SK-N-SH (cell line): Measurements from ENCODE around the gene TXNDC8. TPM values are rescaled to one million over a fixed set of nuclear protein-coding genes. Genes with fewer than 3 reads are reported as not detected.

Source experiments
- CTCF ChIA-PET: fragments of 300-600, 350-600 bp; formaldehyde crosslinking; extraction: SDS; loops from one replicate; lab custom pipeline; 2021; lab: Yijun Ruan, JAX
- POLR2A ChIA-PET: fragments of 350-600 bp; sonication (Branson Sonifier 250); formaldehyde crosslinking; extraction: SDS; loops from one replicate; lab custom pipeline; 2020; ENCODE audit warnings: antibody characterized with exemption, inconsistent platforms; lab: Yijun Ruan, JAX
- DNase-seq: peaks from one replicate; pipeline ENCODE4 v3.0.0; 2012
- H2AFZ ChIP-seq: fragments of 200-600 bp; sonication (generic); 2 replicates; pipeline ENCODE4 v1.8.1; 2016; ENCODE audit warnings: antibody characterized with exemption, mild to moderate bottlenecking, low read depth
- H3F3A ChIP-seq: fragments of 200-600 bp; sonication (generic); replicated peaks from 2 replicates; pipeline ENCODE3; 2016; ENCODE audit warnings: antibody characterized with exemption, mild to moderate bottlenecking; ENCODE audit not compliant: insufficient read depth
- H3K27ac ChIP-seq, 2 experiments: fragments of 200-500 bp in 1 of 2; fragments of 200-600 bp in 1 of 2; sonication (Bioruptor generic) in 1 of 2; sonication (generic), shearing (Covaris generic) in 1 of 2; 2 replicates each; pipeline versions ENCODE4 v1.5.1 to v1.6.1; 2014 to 2016; ENCODE audit warnings: low read depth in 2 of 2, inconsistent platforms in 1 of 2, low read length in 1 of 2, mild to moderate bottlenecking in 1 of 2, mixed read lengths in 1 of 2
- H3K27me3 ChIP-seq: fragments of 200-600 bp; sonication (generic), shearing (Covaris generic); 2 replicates; pipeline ENCODE4 v1.6.1; 2016; ENCODE audit warnings: mixed run types; ENCODE audit not compliant: insufficient read depth
- H3K36me3 ChIP-seq, 2 experiments: fragments of 200-500 bp in 1 of 2; fragments of 200-600 bp in 1 of 2; sonication (Bioruptor generic) in 1 of 2; sonication (generic) in 1 of 2; replicated peaks in 1 of 2; 2 replicates each; pipeline versions ENCODE3 to v1.5.1; 2014 to 2016; ENCODE audit warnings: low read length in 1 of 2, mild to moderate bottlenecking in 1 of 2; ENCODE audit not compliant: insufficient read depth in 2 of 2, control insufficient read depth in 1 of 2
- H3K4me1 ChIP-seq, 2 experiments: fragments of 200-500 bp in 1 of 2; fragments of 200-600 bp in 1 of 2; sonication (Bioruptor generic) in 1 of 2; sonication (generic), shearing (Covaris generic) in 1 of 2; 2 replicates each; pipeline versions ENCODE4 v1.5.1 to v1.6.1; 2014 to 2016; ENCODE audit warnings: low read depth in 1 of 2, low read length in 1 of 2, mixed run types in 1 of 2; ENCODE audit not compliant: insufficient read depth in 2 of 2, control insufficient read depth in 1 of 2
- H3K4me2 ChIP-seq: fragments of 200-600 bp; sonication (generic), shearing (Covaris generic); 2 replicates; pipeline ENCODE4 v1.6.1; 2017; ENCODE audit warnings: mixed run types
- H3K4me3 ChIP-seq, 2 experiments: fragments of 200-500 bp in 1 of 2; fragments of 200-600 bp in 1 of 2; sonication (Bioruptor generic) in 1 of 2; sonication (generic), shearing (Covaris generic) in 1 of 2; 2 replicates each; pipeline versions ENCODE4 v1.5.1 to v1.8.1; 2014 to 2016; ENCODE audit warnings: low read depth in 2 of 2, inconsistent platforms in 1 of 2, low read length in 1 of 2, mild to moderate bottlenecking in 1 of 2, mixed read lengths in 1 of 2, moderate library complexity in 1 of 2
- H3K79me2 ChIP-seq: fragments of 200-600 bp; sonication (generic); 2 replicates; pipeline ENCODE4 v1.8.1; 2017; ENCODE audit warnings: mild to moderate bottlenecking; ENCODE audit not compliant: insufficient read depth
- H3K9ac ChIP-seq: fragments of 200-600 bp; sonication (generic); 2 replicates; pipeline ENCODE4 v1.6.1; 2017; ENCODE audit warnings: mixed run types
- H3K9me2 ChIP-seq: fragments of 200-600 bp; sonication (generic); 2 replicates; pipeline ENCODE4 v1.6.1; 2017; ENCODE audit warnings: mixed run types
- H3K9me3 ChIP-seq: fragments of 200-600 bp; sonication (generic); 2 replicates; pipeline ENCODE4 v1.6.1; 2017; ENCODE audit warnings: mixed run types, mild to moderate bottlenecking, moderate library complexity
- H4K20me1 ChIP-seq: fragments of 200-600 bp; sonication (generic); 2 replicates; pipeline ENCODE4 v1.6.1; 2017; ENCODE audit warnings: mild to moderate bottlenecking, mixed run types; ENCODE audit not compliant: insufficient read depth
- CHD2 ChIP-seq: fragments of 150-350 bp; IDR thresholded peaks from 2 replicates; pipeline ENCODE4 v1.6.1; 2018; ENCODE audit warnings: low read length; ENCODE audit not compliant: partially characterized antibody
- ELF1 ChIP-seq: IDR thresholded peaks from 2 replicates; pipeline ENCODE4 v1.4.0; 2012
- EP300 ChIP-seq, 2 experiments: IDR thresholded peaks; 2 replicates each; pipeline versions ENCODE4 v1.4.0 to v1.6.1; 2012; ENCODE audit warnings: borderline replicate concordance in 1 of 2, low read depth in 1 of 2, low read length in 1 of 2
- EZH2phosphoT487 ChIP-seq: fragments of 200-600 bp; sonication (generic); IDR thresholded peaks from 2 replicates; pipeline ENCODE4 v1.6.1; 2017; ENCODE audit warnings: low read depth, mixed run types, mild to moderate bottlenecking, antibody characterized with exemption, moderate library complexity, borderline replicate concordance
- FOSL2 ChIP-seq: IDR thresholded peaks from 2 replicates; pipeline ENCODE4 v1.4.0; 2012; ENCODE audit warnings: low read depth, mild to moderate bottlenecking, moderate library complexity, borderline replicate concordance
- FOXJ3 ChIP-seq: sonication (generic); formaldehyde crosslinking; IDR thresholded peaks from 2 replicates; pipeline ENCODE4 v1.5.1; 2020; ENCODE audit warnings: mild to moderate bottlenecking, missing genetic modification reagents
- FOXM1 ChIP-seq: IDR thresholded peaks from 2 replicates; pipeline ENCODE4 v1.4.0; 2012; ENCODE audit warnings: low read depth, mild to moderate bottlenecking
- GABPA ChIP-seq: IDR thresholded peaks from 2 replicates; pipeline ENCODE4 v1.4.0; 2012; ENCODE audit warnings: low read depth, mild to moderate bottlenecking
- GATA2 ChIP-seq: sonication (generic); formaldehyde crosslinking; IDR thresholded peaks from 2 replicates; pipeline ENCODE4 v1.5.0; 2020; ENCODE audit warnings: mild to moderate bottlenecking, missing genetic modification reagents
- JUND ChIP-seq: IDR thresholded peaks from 2 replicates; pipeline ENCODE4 v1.4.0; 2012
- MEF2A ChIP-seq: IDR thresholded peaks from 2 replicates; pipeline ENCODE4 v1.4.0; 2012; ENCODE audit warnings: low read depth, borderline replicate concordance
- MXI1 ChIP-seq: IDR thresholded peaks from 2 replicates; pipeline ENCODE4 v1.6.1; 2012; ENCODE audit warnings: mild to moderate bottlenecking, low read depth, low read length, improper control_type of control experiment
- NFIC ChIP-seq: IDR thresholded peaks from 2 replicates; pipeline ENCODE4 v1.4.0; 2012; ENCODE audit warnings: borderline replicate concordance
- NRF1 ChIP-seq: IDR thresholded peaks from 2 replicates; pipeline ENCODE4 v1.6.1; 2012; ENCODE audit warnings: low read depth, mild to moderate bottlenecking, low read length
- POLR2AphosphoS5 ChIP-seq: IDR thresholded peaks from 2 replicates; pipeline ENCODE4 v1.6.1; 2012; ENCODE audit warnings: low read depth, low read length
- RAD21 ChIP-seq: IDR thresholded peaks from 2 replicates; pipeline ENCODE4 v1.6.1; 2012; ENCODE audit warnings: mild to moderate bottlenecking, low read length
- RCOR1 ChIP-seq: fragments of 150-350 bp; IDR thresholded peaks from 2 replicates; pipeline ENCODE4 v1.6.1; 2017; ENCODE audit warnings: antibody characterized with exemption, low read length
- RFX5 ChIP-seq: IDR thresholded peaks from 2 replicates; pipeline ENCODE4 v1.6.1; 2012; ENCODE audit warnings: mild to moderate bottlenecking, improper control_type of control experiment, low read length
- RXRA ChIP-seq: IDR thresholded peaks from 2 replicates; pipeline ENCODE4 v1.4.0; 2012; ENCODE audit warnings: low read depth, mild to moderate bottlenecking, borderline replicate concordance
- SMC3 ChIP-seq: IDR thresholded peaks from 2 replicates; pipeline ENCODE4 v1.6.1; 2012; ENCODE audit warnings: low read depth, low read length, improper control_type of control experiment
- TAF1 ChIP-seq: IDR thresholded peaks from 2 replicates; pipeline ENCODE4 v1.6.1; 2012; ENCODE audit warnings: low read depth, mild to moderate bottlenecking, low read length, moderate library complexity, borderline replicate concordance
- TCF12 ChIP-seq: IDR thresholded peaks from 2 replicates; pipeline ENCODE4 v1.4.0; 2012
- TEAD4 ChIP-seq: IDR thresholded peaks from 2 replicates; pipeline ENCODE4 v1.4.0; 2012; ENCODE audit warnings: mild to moderate bottlenecking, borderline replicate concordance; ENCODE audit not compliant: insufficient read depth
- USF1 ChIP-seq: IDR thresholded peaks from 2 replicates; pipeline ENCODE4 v1.4.0; 2012; ENCODE audit warnings: low read depth, borderline replicate concordance
- USF2 ChIP-seq: fragments of 150-350 bp; IDR thresholded peaks from 2 replicates; pipeline ENCODE4 v1.6.1; 2017; ENCODE audit warnings: antibody characterized with exemption, low read length, low read depth, borderline replicate concordance
- ZBTB33 ChIP-seq: IDR thresholded peaks from 2 replicates; pipeline ENCODE4 v1.4.0; 2012; ENCODE audit warnings: low read depth, borderline replicate concordance
- WGBS: methylation state at CpG from one replicate; pipeline ENCODE4 v1.1.6; 2017; ENCODE audit warnings: low lambda C conversion rate; 5-methylcytosine and 5-hydroxymethylcytosine counted together
- polyA plus RNA-seq, 3 experiments: library from polyadenylated mRNA; depleted of rRNA; stranded (reverse); fragments of >200 nt; gene quantifications; 2 replicates each; pipeline ENCODE4 v1.2.3, GENCODE V29; 2012
- TF ChIP-seq, protein P1 (sequence below): IDR thresholded peaks from 2 replicates; pipeline ENCODE4 v1.4.0; 2012; ENCODE audit warnings: low read depth
- TF ChIP-seq, protein P2 (sequence below): IDR thresholded peaks from 2 replicates; pipeline ENCODE4 v1.6.1; 2012; ENCODE audit warnings: mild to moderate bottlenecking, low read depth, low read length, moderate library complexity

Gene TXNDC8
- polyA plus RNA-seq, 1 of the 3 experiments (the other 2 are of a cell fraction) = not detected

GRCh38 chr9:110343551-110343950 is 5.9 kb upstream of the TXNDC8 start:
- Histone ChIP-seq H3K4me3 (no peak overlapping the region), H4K20me1 (no peaks in the 10 kb centered on the region), H3F3A (no peaks in the 10 kb centered on the region), H3K9ac (no peak overlapping the region), H3K9me3 (no peaks in the 10 kb centered on the region), H3K9me2 (no peaks in the 10 kb centered on the region), H3K79me2 (no peaks in the 10 kb centered on the region), H3K4me1 (peaks cover 0 to 3% of the 10 kb centered on the region in 2 experiments; a peak in 1 of 4 replicates), H3K36me3 (no peaks in the 10 kb centered on the region), H3K27me3 (no peaks in the 10 kb centered on the region), H3K4me2 (no peak overlapping the region), H3K27ac (no peak overlapping the region), H2AFZ (no peak overlapping the region)
- DNase-seq = peak; percentile 46
- POLR2A ChIA-PET = no interaction called here
- CTCF ChIA-PET = interaction anchor here (0.5 kb wide), 1 partner anchor 248 kb away, joined by 3 read pairs; no protein-coding TSS in a partner anchor
- 20% methylated on average over 5 of the region's 5 CpGs for WGBS
- TF ChIP-seq FOXJ3 (CRISPR knock-in tag) (peak; percentile 68), SMC3 (no peak), TAF1 (no peak), RXRA (no peak), EP300 (IDR thresholded peaks at IDR 0.05; ENCODE audit: borderline replicate concordance in 1 of 2, low read depth in 1 of 2, low read length in 1 of 2) (peak in 1 of 2 experiments; percentile 84; a peak in 2 of 4 replicates), NFIC (no peak), ELF1 (no peak), USF1 (no peak), EZH2phosphoT487 (no peak), USF2 (no peak), MXI1 (peak; percentile 60; the same call in 1 of the 2 replicates), POLR2AphosphoS5 (no peak), FOSL2 (no peak), GATA2 (CRISPR knock-in tag) (peak; percentile 95), MEF2A (no peak), TEAD4 (no peak), ZBTB33 (no peak), JUND (no peak), FOXM1 (no peak), CHD2 (peak; percentile 71), NRF1 (no peak), GABPA (no peak), TCF12 (no peak), RCOR1 (peak; percentile 91), RFX5 (no peak), RAD21 (no peak)
- TF ChIP-seq, protein P1, sequence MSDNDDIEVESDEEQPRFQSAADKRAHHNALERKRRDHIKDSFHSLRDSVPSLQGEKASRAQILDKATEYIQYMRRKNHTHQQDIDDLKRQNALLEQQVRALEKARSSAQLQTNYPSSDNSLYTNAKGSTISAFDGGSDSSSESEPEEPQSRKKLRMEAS = no peak
- TF ChIP-seq, protein P2, sequence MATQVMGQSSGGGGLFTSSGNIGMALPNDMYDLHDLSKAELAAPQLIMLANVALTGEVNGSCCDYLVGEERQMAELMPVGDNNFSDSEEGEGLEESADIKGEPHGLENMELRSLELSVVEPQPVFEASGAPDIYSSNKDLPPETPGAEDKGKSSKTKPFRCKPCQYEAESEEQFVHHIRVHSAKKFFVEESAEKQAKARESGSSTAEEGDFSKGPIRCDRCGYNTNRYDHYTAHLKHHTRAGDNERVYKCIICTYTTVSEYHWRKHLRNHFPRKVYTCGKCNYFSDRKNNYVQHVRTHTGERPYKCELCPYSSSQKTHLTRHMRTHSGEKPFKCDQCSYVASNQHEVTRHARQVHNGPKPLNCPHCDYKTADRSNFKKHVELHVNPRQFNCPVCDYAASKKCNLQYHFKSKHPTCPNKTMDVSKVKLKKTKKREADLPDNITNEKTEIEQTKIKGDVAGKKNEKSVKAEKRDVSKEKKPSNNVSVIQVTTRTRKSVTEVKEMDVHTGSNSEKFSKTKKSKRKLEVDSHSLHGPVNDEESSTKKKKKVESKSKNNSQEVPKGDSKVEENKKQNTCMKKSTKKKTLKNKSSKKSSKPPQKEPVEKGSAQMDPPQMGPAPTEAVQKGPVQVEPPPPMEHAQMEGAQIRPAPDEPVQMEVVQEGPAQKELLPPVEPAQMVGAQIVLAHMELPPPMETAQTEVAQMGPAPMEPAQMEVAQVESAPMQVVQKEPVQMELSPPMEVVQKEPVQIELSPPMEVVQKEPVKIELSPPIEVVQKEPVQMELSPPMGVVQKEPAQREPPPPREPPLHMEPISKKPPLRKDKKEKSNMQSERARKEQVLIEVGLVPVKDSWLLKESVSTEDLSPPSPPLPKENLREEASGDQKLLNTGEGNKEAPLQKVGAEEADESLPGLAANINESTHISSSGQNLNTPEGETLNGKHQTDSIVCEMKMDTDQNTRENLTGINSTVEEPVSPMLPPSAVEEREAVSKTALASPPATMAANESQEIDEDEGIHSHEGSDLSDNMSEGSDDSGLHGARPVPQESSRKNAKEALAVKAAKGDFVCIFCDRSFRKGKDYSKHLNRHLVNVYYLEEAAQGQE = no peak
